Spleen (tissue), 11 donors: Measurements from ENCODE around the gene MPPE1. TPM values are rescaled to one million over a fixed set of nuclear protein-coding genes. Genes with fewer than 3 reads are reported as not detected.
"Not testable (repeated sequence)": the region's sequence is repeated elsewhere in the genome, so short reads cannot be mapped to it uniquely, and the experiment has no call there.

Experiments used
- DNase-seq: peaks from one replicate; pipeline ENCODE4 v3.0.0-alpha.2; 2020
- H3K27ac ChIP-seq, 8 donors: fragments of 200-600 bp; sonication (generic) in 7 of 8; 1 replicate in 4 of 8; 2 replicates in 4 of 8; pipeline versions ENCODE4 v1.5.0 to v1.8.0; 2016 to 2021; ENCODE audit warnings: inconsistent platforms in 4 of 8, mild to moderate bottlenecking in 4 of 8, moderate library complexity in 1 of 8
- H3K27me3 ChIP-seq, 7 donors: fragments of 200-600 bp; sonication (generic) in 6 of 7; replicated peaks in 1 of 7; 1 replicate in 4 of 7; 2 replicates in 3 of 7; pipeline versions ENCODE4 v1.5.0 to v1.8.0; 2016 to 2021; ENCODE audit warnings: inconsistent platforms in 3 of 7, mild to moderate bottlenecking in 1 of 7
- H3K36me3 ChIP-seq, 6 donors: fragments of 200-600 bp; sonication (generic) in 5 of 6; 1 replicate in 4 of 6; 2 replicates in 2 of 6; pipeline versions ENCODE4 v1.5.0 to v1.8.0; 2016 to 2021; ENCODE audit warnings: inconsistent platforms in 2 of 6
- H3K4me1 ChIP-seq, 6 donors: fragments of 200-600 bp; sonication (generic) in 5 of 6; 1 replicate in 3 of 6; 2 replicates in 3 of 6; pipeline versions ENCODE4 v1.5.0 to v1.8.0; 2016 to 2021; ENCODE audit warnings: inconsistent platforms in 3 of 6
- H3K4me3 ChIP-seq, 8 donors: fragments of 200-600 bp; sonication (generic) in 7 of 8; 1 replicate in 4 of 8; 2 replicates in 4 of 8; pipeline versions ENCODE4 v1.5.0 to v1.8.0; 2016 to 2021; ENCODE audit warnings: inconsistent platforms in 4 of 8, mild to moderate bottlenecking in 4 of 8, moderate library complexity in 2 of 8
- H3K9me3 ChIP-seq, 8 donors: fragments of 200-600 bp; sonication (generic) in 7 of 8; 1 replicate in 4 of 8; 2 replicates in 4 of 8; pipeline versions ENCODE4 v1.5.0 to v1.8.0; 2016 to 2021; ENCODE audit warnings: inconsistent platforms in 4 of 8
- POLR2A ChIP-seq, 3 donors: fragments of 450-650 bp; IDR thresholded peaks; one replicate each; pipeline ENCODE4 v1.5.1; 2017; ENCODE audit warnings: antibody characterized with exemption in 3 of 3, mild to moderate bottlenecking in 1 of 3
- POLR2AphosphoS5 ChIP-seq, 3 donors: sonication (generic); formaldehyde crosslinking; IDR thresholded peaks; one replicate each; pipeline ENCODE4 v1.5.1; 2017; ENCODE audit warnings: antibody characterized with exemption in 3 of 3
- WGBS, 5 donors: extraction: QIAGEN DNeasy Blood & Tissue Kit in 3 of 5; methylation state at CpG; one replicate each; pipeline versions ENCODE4 v1.1.5 to v1.1.7; 2013 to 2018; 5-methylcytosine and 5-hydroxymethylcytosine counted together
- intact Hi-C: fragments of 100-400 bp; cut with DNase I; formaldehyde crosslinking; loops from one replicate; pipeline ENCODE4 v1.15.0; 2023; ENCODE audit warnings: low total_unique reads
- polyA plus RNA-seq, 3 donors: library from polyadenylated mRNA; stranded (reverse); fragments of 200-250 nt; gene quantifications; one replicate each; pipeline ENCODE4 v1.2.1, GENCODE V29; 2013
- total RNA-seq, 7 donors: library from RNA; depleted of rRNA in 3 of 7; stranded (reverse); fragments of >200 nt in 3 of 7; fragmentation: NEBNext Ultra II Directional in 4 of 7; extraction: Animal tissue kit (Norgen Biotek cat#: 25700) in 4 of 7; gene quantifications; one replicate each; pipeline versions ENCODE4 v1.1.0 to v1.2.1, GENCODE V29; 2016 to 2021
- TF ChIP-seq, protein P1 (sequence below), 11 experiments: fragments of 200-600 bp in 7 of 11; fragments of 450-650 bp in 4 of 11; sonication (generic) in 4 of 11; IDR thresholded peaks in 8 of 11; conservative IDR thresholded peaks in 3 of 11; 1 replicate in 7 of 11; 2 replicates in 4 of 11; pipeline versions ENCODE4 v1.4.0 to v1.8.0; 2016 to 2021; ENCODE audit warnings: antibody characterized with exemption in 11 of 11, inconsistent platforms in 4 of 11, mild to moderate bottlenecking in 1 of 11
- donor health status: healthy with polysubstance abuse.
- donor health status: DM: no; HTN: no; CAD: no; lungs with moderate emphysema.
- donor health status: DM: no; HTN: no; CAD: no.
- donor health status: Bipolar disorder and iron deficiency.
- donor health status: healthy.
- donor health status: DM: no; HTN: no; CAD: no.
- donor health status: DM: yes; HTN: yes; CAD: no.

Gene MPPE1
- total and polyA plus RNA-seq, 10 donors, result 29.7 to 89.9 (median 49.6) TPM

DNA sequence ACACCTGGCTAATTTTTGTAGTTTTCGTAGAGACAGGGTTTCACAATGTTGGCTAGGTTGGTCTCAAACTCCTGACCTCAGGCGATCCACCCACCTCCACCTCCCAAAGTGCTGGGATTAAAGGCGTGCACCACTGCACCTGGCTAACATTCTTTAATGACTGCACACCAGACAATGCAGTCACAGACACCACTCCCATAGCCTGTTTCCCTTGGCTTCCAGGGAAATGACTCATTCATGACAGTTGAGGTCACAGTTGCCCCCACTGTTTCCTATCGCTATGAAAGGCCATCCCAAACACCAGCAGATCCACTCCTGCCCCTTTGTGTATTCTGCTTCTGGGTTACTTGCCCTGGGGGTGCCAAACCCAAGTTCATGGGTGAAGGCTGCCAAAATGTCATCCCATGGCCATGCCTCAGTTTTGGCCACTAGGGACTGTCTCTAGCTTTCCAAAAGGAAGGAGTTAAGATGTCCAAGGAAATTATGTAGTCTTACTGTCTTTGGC, 48.2 kb downstream of the MPPE1 start:
- WGBS, 5 donors, result 66 to 86% (median 70%) methylated on average over 4 of the region's 4 CpGs
- H3K9me3 ChIP-seq, result no peaks in the 10 kb centered on the region
- peak; percentile 10 for DNase-seq
- intact Hi-C loops, result loop anchor here (5.0 kb wide), 1 partner anchor 47 kb away; the partner anchor contains the start of gene MPPE1
- peaks cover 0 to 35% (median 8%) of the 10 kb centered on the region in 6 donors for H3K4me1 ChIP-seq
- no peaks in the 10 kb centered on the region for H3K27me3 ChIP-seq
- peaks cover 0 to 17% (median 0%) of the 10 kb centered on the region in 6 donors for H3K36me3 ChIP-seq
- H3K4me3 ChIP-seq, result no peak overlapping the region
- no peak for TF ChIP-seq POLR2A (IDR thresholded peaks at IDR 0.05)
- TF ChIP-seq, protein P1, sequence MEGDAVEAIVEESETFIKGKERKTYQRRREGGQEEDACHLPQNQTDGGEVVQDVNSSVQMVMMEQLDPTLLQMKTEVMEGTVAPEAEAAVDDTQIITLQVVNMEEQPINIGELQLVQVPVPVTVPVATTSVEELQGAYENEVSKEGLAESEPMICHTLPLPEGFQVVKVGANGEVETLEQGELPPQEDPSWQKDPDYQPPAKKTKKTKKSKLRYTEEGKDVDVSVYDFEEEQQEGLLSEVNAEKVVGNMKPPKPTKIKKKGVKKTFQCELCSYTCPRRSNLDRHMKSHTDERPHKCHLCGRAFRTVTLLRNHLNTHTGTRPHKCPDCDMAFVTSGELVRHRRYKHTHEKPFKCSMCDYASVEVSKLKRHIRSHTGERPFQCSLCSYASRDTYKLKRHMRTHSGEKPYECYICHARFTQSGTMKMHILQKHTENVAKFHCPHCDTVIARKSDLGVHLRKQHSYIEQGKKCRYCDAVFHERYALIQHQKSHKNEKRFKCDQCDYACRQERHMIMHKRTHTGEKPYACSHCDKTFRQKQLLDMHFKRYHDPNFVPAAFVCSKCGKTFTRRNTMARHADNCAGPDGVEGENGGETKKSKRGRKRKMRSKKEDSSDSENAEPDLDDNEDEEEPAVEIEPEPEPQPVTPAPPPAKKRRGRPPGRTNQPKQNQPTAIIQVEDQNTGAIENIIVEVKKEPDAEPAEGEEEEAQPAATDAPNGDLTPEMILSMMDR (IDR thresholded peaks at IDR 0.05 in 8 of 11, conservative IDR thresholded peaks at IDR 0.05 in 3 of 11), result no peak
- no peak for TF ChIP-seq POLR2AphosphoS5 (IDR thresholded peaks at IDR 0.05)
- H3K27ac ChIP-seq, result peak overlapping the region in 1 of 8 donors; percentile 21

DNA sequence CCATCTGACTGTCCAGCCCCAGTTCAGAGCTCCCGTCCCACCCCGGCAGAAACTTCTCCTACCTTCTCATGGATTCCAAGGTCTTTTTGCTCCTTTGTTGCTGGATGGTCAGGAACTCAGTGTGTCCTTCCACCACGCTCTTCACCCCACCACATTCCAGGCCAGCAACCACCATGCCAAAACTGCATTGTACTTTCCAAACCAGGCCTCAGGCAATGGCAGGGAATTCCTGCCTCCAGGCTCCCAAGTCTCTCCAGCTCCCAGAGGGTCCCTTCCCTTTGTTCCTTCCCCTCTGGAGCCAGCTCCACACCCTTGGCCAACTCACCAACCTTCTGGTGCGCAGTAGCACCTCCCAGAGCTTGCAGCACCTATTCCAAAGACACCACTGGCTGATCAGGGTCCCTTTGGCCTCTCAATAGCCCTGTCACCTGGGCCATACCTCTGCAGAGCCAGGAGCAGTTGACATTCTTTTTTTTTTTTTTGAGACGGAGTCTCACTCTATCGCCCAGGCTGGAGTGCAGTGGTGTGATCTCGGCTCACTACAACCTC, 48.8 kb downstream of the MPPE1 start:
- Histone ChIP-seq H3K36me3 (peaks cover 0 to 23% (median 3%) of the 10 kb centered on the region in 6 donors), H3K27me3 (no peaks in the 10 kb centered on the region), H3K4me1 (peaks cover 2 to 41% (median 12%) of the 10 kb centered on the region in 6 donors), H3K27ac (no peak overlapping the region), H3K4me3 (no peak overlapping the region), H3K9me3 (no peaks in the 10 kb centered on the region)
- DNase-seq, result peak; percentile 37
- TF ChIP-seq, protein P1 (IDR thresholded peaks at IDR 0.05 in 8 of 11, conservative IDR thresholded peaks at IDR 0.05 in 3 of 11), result no peak
- no peak for TF ChIP-seq POLR2A (IDR thresholded peaks at IDR 0.05)
- TF ChIP-seq POLR2AphosphoS5 (IDR thresholded peaks at IDR 0.05), result no peak
- WGBS, 5 donors, result 91 to 97% (median 95%) methylated on average over 7 of the region's 7 CpGs
- intact Hi-C loops, result loop anchor here (5.0 kb wide), 1 partner anchor 48 kb away; the partner anchor contains the start of gene MPPE1

DNA sequence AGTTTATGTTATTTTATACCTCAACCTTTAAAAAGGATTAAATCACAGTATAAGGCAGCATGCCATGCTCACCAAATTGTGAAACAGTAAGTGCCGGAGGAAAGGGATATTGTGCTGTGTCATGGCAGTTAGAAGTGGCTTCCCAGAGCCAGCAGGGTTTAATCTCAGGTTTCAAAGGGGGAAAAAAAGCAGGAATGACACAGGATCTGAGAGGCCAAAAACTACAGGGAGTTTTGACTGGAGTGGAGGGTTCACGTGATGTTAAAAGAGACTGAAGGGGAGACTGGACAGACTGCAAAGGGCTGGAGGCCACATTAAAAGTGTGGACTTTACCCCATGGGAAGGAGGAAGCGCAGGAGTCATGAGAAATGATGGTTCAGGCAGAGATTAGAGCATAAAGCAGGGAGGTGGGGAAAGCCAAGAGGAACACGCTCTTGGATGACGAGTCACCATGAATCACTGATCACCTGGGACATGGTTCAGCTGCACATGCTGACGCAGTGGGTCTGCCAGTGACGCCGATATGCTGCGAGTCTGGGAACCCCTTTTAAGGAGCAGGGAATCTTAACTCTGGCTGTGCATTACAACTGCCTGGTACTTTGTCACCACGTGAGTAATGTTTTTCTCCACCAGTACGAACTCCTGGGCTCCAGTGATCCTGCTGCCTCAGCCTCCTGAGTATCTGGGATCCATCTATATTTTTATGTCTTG, 50.8 kb downstream of the MPPE1 start:
- intact Hi-C loops, result loop anchor here (5.0 kb wide), 1 partner anchor 50 kb away; the partner anchor contains the start of gene MPPE1
- H3K36me3 ChIP-seq, result peaks cover 0 to 32% (median 3%) of the 10 kb centered on the region in 6 donors
- peak overlapping the region in 3 of 8 donors; percentile 19 to 55 (median 35) for H3K27ac ChIP-seq
- 55 to 71% (median 59%) methylated on average over 11 of the region's 11 CpGs for WGBS, 5 donors
- no peaks in the 10 kb centered on the region for H3K9me3 ChIP-seq
- TF ChIP-seq POLR2A (IDR thresholded peaks at IDR 0.05) (no peak), POLR2AphosphoS5 (IDR thresholded peaks at IDR 0.05) (no peak)
- TF ChIP-seq, protein P1 (IDR thresholded peaks at IDR 0.05 in 8 of 11, conservative IDR thresholded peaks at IDR 0.05 in 3 of 11), result no peak
- no peak overlapping the region for H3K4me3 ChIP-seq
- DNase-seq, result peak; percentile 36
- peaks cover 18 to 61% (median 32%) of the 10 kb centered on the region in 6 donors for H3K4me1 ChIP-seq
- H3K27me3 ChIP-seq, result no peaks in the 10 kb centered on the region

DNA sequence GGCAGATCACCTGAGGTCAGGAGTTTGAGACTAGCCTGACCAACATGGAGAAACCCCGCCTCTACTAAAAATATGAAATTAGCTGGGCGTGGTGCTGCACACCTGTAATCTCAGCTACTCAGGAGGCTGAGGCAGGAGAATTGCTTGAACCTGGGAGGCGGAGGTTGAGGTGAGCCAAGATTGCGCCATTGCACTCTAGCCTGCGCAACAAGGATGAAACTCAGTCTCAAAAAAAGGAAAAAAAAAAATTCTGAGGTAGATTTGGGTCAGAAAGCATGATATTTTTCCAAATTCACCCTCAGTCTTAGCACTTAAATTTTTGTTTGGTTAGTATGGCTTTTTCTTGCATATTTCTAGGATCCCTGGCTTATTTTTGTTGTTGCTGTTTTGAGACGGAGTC, 53.6 kb downstream of the MPPE1 start:
- WGBS, 5 donors, result 83 to 95% (median 92%) methylated on average over 6 of the region's 6 CpGs
- intact Hi-C loops, H3K27me3 ChIP-seq, H3K9me3 ChIP-seq, H3K27ac ChIP-seq, H3K4me3 ChIP-seq, DNase-seq: not testable (repeated sequence)
- Histone ChIP-seq H3K4me1 (peaks cover 21 to 80% (median 44%) of the 10 kb centered on the region in 6 donors), H3K36me3 (peaks cover 0 to 32% (median 3%) of the 10 kb centered on the region in 6 donors)
